ENCODE results near the gene TMIGD2.
"Not testable (repeated sequence)": the region's sequence is repeated elsewhere in the genome, so short reads cannot be mapped to it uniquely, and the experiment has no call there.

Gene TMIGD2

DNA sequence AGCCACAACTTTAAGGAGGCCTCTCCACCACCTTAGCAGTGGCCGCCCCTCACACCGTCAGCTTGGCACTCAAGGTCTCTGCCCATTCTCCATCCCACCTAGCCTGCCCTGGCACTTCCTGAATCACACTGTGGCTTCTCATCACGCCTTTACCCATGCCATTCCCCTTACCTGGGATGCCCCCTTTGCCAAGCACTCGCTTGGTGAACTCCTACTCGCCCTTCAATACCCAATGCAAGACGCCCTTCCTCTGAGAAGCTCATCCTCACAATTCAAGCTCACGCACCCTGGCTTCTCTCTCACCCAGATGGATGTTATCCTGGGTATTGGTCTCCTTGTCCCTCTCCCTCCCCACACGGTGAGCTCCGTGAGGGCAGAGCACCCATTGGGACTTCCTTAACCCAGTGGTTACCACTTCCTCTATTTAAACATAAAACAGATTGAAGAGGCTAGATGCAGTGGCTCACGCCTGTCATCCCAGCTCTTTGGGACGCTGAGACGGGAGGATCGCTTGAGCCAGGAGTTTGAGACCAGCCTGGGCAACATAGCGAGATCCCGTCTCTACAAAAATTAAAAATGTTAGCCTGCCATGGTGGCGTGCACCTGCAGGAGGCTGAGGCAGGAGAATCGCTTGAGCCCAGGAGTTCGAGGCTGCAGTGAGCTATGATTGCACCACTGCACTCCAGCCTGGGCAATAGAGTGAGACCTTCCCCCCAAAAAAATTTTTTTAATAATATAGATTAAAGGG, 35.8 kb downstream of the TMIGD2 start:
- no peak for DNase-seq

DNA sequence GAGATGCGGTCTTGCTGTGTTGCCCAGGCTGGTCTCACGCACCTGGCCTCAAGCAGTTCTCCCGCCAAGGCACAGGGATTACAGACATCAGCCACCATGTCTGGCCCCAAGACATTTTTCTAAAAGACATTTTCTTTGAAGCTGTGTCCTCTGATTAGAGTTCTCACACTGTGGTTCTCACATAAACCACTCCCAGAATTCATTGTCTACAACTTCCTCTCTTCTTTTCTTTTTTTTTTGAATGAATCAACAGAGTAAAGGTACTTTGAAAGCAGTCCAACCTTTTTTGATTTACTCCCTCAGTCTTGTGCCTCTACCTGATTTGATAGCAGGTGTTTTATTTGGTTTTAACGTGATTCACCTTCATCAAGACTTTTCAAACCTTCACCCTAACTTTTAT, 37.4 kb downstream of the TMIGD2 start:
- DNase-seq: no peak

DNA sequence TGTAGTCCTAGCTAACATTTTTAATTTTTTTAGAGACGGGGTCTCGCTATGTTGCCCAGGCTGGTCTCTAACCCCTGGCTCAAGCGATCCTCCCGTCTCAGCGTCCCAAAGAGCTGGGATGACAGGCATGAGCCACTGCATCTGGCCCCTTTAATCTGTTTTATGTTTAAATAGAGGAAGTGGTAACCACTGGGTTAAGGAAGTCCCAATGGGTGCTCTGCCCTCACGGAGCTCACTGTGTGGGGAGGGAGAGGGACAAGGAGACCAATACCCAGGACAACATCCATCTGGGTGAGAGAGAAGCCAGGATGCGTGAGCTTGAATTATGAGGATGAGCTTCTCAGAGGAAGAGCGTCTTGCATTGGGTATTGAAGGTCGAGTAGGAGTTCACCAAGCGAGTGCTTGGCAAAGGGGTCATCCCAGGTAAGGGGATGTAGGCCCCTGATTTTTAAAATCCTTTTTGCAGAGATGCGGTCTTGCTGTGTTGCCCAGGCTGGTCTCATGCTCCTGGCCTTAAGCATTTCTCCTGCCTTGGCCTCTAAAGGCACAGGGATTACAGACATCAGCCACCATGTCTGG, 41.5 kb downstream of the TMIGD2 start:
- no peak for DNase-seq

DNA sequence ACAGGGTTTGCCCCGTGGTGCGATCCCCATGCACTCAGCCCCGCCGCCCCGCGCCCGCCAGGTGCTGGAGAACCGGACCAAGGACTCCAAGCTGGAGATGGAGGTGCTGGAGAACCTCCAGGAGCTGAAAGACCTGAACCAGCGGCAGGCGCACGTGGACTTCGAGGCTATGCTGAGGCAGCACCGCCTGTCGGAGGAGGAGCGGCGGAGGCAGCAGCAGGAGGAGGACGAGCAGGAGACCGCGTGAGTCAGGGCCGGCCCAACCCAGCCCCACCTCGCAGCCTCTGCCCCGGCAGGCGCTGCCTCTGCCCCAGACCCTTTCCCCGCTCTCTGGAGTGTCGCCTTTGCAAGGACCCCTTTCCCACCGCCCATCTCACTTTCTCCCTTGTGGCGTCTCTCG, 44.0 kb downstream of the TMIGD2 start:
- no peak for DNase-seq

DNA sequence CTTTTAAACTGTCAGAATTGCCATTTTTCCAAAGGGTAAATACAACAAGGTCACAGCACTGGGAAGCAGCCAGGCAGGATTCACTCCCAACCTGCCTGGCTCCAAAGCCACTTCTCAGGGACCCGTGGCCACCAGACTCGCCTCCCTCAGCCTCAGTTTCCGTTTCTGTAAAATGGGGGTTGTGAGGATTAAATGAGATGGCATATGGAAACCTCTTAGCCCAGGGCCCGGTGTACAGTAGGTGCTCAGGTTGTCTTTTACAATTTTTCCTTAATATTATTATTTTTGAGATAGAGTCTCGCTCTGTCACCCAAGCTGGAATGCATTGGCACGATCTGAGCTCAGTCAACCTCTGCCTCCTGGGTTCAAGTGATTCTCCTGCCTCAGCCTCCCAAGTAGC, 45.2 kb downstream of the TMIGD2 start:
- DNase-seq: no peak

DNA sequence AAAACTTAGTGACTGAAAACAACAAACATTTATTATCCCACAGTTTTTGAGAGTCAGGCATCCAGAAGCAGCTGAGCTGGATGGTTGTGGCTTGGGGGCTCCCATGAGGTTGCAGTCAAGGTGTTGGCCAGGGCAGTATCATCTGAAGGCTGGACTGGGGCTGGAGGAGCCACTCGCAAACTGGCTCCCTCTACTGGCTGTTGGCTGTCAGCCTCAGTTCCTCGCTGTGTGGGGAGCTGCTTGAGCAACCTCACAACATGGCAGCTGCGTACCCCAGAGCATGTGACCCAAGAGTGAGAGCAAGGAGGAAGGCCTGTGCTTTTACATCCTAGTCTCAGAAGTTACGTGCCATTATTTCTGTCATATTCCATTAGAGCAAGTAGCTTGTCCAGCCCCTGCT, 45.6 kb downstream of the TMIGD2 start:
- no peak for DNase-seq

DNA sequence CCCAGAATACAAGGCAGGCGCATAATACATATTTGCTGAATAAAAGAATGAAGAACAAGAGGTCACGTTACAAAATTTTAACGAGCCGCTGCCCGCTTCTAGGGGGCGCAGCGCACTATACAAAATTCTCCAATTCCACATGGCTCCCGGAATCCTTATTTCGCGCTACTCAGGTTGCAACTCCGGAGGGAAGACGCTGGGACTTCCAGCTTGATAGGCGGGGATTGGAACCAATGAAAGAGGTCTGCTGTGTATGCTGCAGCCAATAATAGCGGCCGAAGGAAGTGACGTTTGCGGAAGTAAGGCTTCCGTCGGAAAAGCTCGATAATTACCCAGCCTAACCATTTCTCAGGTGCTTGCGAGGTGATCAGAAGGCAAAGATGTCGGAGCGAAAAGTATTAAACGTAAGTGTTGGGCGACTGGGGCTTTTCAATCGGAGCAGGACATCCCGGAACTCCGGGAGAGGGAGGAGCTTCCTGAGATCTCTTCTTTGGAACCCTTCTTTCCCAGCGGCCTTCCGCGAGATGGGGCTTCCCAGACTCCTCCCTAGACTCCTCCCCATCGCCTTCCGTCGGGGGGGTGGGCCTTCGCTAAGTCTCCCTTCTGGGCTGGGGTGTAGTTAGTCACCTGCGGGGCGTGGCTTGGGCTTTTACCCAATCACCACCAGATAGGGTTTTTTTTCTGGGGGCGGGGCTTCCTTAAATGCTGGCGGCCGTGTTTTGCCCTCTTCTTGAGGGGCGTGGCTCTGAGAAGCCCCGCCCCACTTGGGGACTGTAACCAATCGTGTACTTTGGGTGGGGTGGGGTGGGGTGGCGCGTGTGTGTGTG, 55.2 kb downstream of the TMIGD2 start, which contains the start of gene YJU2:
YJU2 (plus strand) TSS at position 314 of the 827 bp plus-strand sequence; CDS start at position 381, 67 bp downstream.
- peak; percentile 98 for DNase-seq

DNA sequence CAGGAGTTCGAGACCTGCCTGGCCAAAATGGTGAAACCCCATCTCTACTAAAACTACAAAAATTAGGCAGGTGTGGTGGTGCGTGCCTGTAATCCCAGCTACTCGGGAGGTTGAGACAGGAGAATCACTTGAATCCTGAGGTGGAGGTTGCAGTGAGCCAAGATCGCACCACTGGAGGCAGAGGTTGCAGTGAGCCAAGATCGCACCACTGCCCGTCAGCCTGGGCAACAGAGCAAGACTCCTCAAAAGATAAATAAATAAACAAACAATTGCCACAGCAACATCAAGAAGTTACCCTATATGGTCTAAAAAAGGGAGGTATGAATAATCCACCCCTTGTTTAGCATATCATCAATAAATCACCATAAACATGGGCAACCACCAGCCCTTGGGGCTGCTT, 56.3 kb downstream of the TMIGD2 start:
- DNase-seq: not testable (repeated sequence)
